Esophagus (tissue), 2 donors: ENCODE measurements around the gene DYNC1H1. TPM values are rescaled to one million over a fixed set of nuclear protein-coding genes. Genes with fewer than 3 reads are reported as not detected.

Experiments
- H3K27ac ChIP-seq, 2 donors: one replicate each; pipeline ENCODE4 v1.5.1; 2013; ENCODE audit warnings: low read depth in 2 of 2, mild to moderate bottlenecking in 2 of 2, inconsistent platforms in 1 of 2, low read length in 1 of 2, moderate library complexity in 1 of 2
- H3K27me3 ChIP-seq, 2 donors: one replicate each; pipeline ENCODE4 v1.6.1; 2013; ENCODE audit warnings: low read length in 2 of 2, control low read depth in 1 of 2, mild to moderate bottlenecking in 1 of 2; ENCODE audit not compliant: insufficient read depth in 2 of 2, control insufficient read depth in 1 of 2
- H3K36me3 ChIP-seq, 2 donors: one replicate each; pipeline ENCODE4 v1.6.1; 2013; ENCODE audit warnings: low read length in 1 of 2; ENCODE audit not compliant: control insufficient read depth in 2 of 2, insufficient read depth in 2 of 2
- H3K4me1 ChIP-seq, 2 donors: one replicate each; pipeline ENCODE4 v1.6.1; 2013; ENCODE audit warnings: low read length in 1 of 2; ENCODE audit not compliant: control insufficient read depth in 2 of 2, insufficient read depth in 2 of 2
- H3K4me3 ChIP-seq, 2 donors: one replicate each; pipeline ENCODE4 v1.5.1; 2013; ENCODE audit warnings: low read length in 2 of 2, mild to moderate bottlenecking in 2 of 2, low read depth in 1 of 2, moderate library complexity in 1 of 2
- H3K9me3 ChIP-seq, 2 donors: one replicate each; pipeline ENCODE4 v1.6.1; 2013; ENCODE audit warnings: mild to moderate bottlenecking in 2 of 2, low read depth in 1 of 2, low read length in 1 of 2, moderate library complexity in 1 of 2; ENCODE audit not compliant: control insufficient read depth in 2 of 2, insufficient read depth in 1 of 2
- WGBS, 2 donors: extraction: QIAGEN DNeasy Blood & Tissue Kit; methylation state at CpG; one replicate each; pipeline ENCODE4 v1.1.7; 2013; 5-methylcytosine and 5-hydroxymethylcytosine counted together
- polyA plus RNA-seq, 2 donors: library from polyadenylated mRNA; stranded (reverse); fragments of 200-250 nt; gene quantifications; one replicate each; pipeline ENCODE4 v1.2.3, GENCODE V29; 2013
- donor health status: healthy with polysubstance abuse.
- donor health status: Bipolar disorder and iron deficiency.

Gene DYNC1H1
- polyA plus RNA-seq, 2 donors, result 115 to 116 TPM

DNA sequence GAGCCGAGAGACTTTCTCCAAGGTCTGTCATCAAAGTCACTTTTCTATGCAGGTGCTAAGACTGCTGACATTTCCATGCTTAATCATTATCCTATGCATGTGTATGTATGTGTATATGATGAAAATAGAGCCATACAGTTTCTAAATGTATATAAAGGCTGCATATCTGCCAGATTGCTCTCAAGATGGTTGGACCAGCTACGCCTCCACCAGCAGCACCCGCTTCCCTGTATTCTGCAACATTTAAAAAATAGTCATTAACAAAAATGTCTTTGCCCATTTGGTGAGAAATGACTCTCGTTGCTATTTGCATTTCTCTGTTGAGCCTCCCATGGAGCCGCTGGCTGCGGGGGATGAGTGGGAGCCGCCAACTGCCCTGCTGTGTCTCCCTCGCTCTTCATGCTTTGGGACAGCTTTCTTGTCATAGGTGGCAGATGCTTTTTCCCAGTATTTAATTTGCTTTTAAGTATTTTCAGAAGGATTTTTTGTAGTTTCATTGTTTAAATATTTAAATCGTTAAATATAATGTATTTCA is 54.7 kb downstream of the DYNC1H1 start:
- peaks cover 38 to 60% of the 10 kb centered on the region in 2 donors for H3K36me3 ChIP-seq
- H3K9me3 ChIP-seq, result peaks cover 0 to 3% of the 10 kb centered on the region in 2 donors
- no peak overlapping the region for H3K4me3 ChIP-seq
- no peaks in the 10 kb centered on the region for H3K27me3 ChIP-seq
- no peaks in the 10 kb centered on the region for H3K4me1 ChIP-seq
- WGBS, 2 donors, result 92 to 93% methylated on average over 9 of the region's 9 CpGs
- H3K27ac ChIP-seq, result no peak overlapping the region

DNA sequence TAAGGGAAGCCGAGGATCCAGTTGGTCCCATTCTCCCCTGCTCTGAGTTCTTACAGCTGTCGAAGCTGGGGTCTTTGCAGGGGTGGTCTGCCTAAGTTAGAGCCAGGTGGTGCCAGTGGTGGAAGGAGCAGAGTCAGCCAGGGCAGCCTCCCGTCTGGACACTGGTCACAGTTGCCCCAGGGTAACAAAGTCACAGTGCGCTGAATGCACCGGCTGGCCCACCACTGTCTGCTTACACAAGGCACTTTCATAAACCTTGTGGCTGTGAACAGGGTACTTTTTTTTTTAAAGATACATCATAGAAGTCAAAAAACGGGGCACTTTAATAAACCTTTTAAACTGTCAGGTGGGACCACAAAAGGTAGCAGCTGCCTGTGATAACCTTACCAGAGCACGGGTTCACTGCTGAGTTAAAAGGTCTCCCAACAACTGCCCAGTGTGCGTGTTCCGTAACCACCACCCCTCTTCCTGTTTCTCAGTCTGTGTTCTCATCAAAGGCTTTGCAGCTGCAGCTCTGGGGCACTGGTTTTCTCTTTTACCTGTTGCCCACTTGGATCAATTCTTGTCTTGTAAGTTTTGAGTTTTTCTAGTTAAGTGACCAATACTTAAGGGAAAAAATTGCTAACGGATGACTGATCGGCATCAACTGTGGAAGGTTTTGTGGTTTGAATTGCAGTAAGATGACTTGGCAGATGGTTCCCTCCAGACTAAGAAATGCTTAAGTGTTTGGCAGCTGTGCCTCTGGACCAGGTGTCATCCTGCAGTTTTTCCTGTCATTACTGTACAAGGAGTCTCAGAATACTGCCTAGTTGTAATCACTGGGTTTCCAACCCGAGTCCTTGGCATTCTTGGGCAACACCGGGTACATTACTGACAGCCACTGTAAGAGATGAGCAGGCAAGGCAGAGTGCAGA is 55.9 kb downstream of the DYNC1H1 start:
- Histone ChIP-seq H3K36me3 (peaks cover 39 to 54% of the 10 kb centered on the region in 2 donors), H3K4me1 (no peaks in the 10 kb centered on the region), H3K9me3 (peaks cover 0 to 3% of the 10 kb centered on the region in 2 donors), H3K4me3 (no peak overlapping the region), H3K27me3 (no peaks in the 10 kb centered on the region), H3K27ac (no peak overlapping the region)
- 86 to 87% methylated on average over 13 of the region's 13 CpGs for WGBS, 2 donors

DNA sequence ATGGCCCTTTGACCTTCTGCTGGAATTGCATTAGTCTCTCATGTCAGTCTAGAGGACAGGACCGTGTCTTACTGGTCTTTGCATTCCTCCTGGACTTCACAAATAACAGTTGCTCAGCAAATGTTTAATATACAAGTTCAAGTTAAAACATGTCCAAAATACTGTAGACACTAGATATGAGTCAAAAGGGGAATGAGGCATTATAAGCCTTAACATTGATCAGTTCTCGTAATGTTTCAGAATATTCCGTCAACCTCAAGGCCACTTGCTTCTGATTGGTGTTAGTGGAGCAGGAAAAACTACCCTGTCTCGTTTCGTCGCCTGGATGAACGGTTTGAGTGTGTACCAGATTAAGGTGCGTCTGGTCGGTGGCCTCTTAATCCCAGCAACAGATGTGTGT is 62.6 kb downstream of the DYNC1H1 start:
- Histone ChIP-seq H3K27me3 (no peaks in the 10 kb centered on the region), H3K27ac (no peak overlapping the region), H3K36me3 (peaks cover 24 to 36% of the 10 kb centered on the region in 2 donors), H3K4me1 (peaks cover 0 to 3% of the 10 kb centered on the region in 2 donors), H3K9me3 (no peaks in the 10 kb centered on the region), H3K4me3 (no peak overlapping the region)
- WGBS, 2 donors, result 75 to 76% methylated on average over 9 of the region's 9 CpGs

DNA sequence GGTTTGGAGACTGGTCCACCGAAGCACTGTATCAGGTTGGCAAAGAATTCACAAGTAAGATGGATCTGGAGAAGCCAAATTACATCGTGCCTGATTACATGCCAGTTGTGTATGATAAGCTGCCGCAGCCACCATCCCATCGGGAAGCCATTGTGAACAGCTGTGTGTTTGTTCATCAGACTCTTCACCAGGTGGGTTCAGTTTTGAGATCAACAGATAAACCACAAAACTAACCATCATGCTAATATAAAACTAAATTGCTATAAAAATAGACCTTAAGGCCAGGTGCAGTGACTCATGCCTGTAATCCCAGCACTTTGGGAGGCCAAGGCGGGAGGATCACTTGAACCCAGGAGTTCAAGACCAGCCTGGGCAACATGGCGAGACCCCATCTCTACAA is 63.6 kb downstream of the DYNC1H1 start:
- Histone ChIP-seq H3K27me3 (no peaks in the 10 kb centered on the region), H3K9me3 (no peaks in the 10 kb centered on the region), H3K4me1 (peaks cover 0 to 3% of the 10 kb centered on the region in 2 donors), H3K4me3 (no peak overlapping the region), H3K27ac (no peak overlapping the region), H3K36me3 (peaks cover 27 to 37% of the 10 kb centered on the region in 2 donors)
- 91 to 92% methylated on average over 6 of the region's 6 CpGs for WGBS, 2 donors

DNA sequence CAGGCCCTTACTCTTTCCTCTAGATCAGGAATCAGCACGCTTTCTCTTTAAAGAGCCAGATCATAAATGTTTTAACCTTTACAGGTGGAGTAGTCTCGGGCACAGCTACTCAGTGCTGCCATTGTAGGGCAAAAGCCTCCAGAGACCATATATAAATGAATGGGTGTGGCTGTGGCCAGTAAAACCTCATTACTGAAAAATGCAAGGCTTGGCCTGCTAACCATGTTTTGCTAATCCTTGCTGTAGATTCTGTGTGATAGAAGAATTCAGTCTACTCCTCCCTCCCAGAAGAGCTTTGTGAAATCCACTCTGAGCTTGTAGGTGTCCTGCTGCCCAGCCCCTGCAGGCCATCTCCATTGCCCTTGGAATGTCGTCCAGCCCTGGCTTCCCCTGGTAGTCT is 64.4 kb downstream of the DYNC1H1 start:
- Histone ChIP-seq H3K36me3 (peaks cover 34 to 43% of the 10 kb centered on the region in 2 donors), H3K27me3 (no peaks in the 10 kb centered on the region), H3K9me3 (no peaks in the 10 kb centered on the region), H3K4me1 (peaks cover 0 to 3% of the 10 kb centered on the region in 2 donors), H3K4me3 (no peak overlapping the region), H3K27ac (peak overlapping the region; percentile 45 to 57)
- WGBS, 2 donors, result 60 to 69% methylated on average over 3 of the region's 3 CpGs

- peaks cover 0 to 3% of the 10 kb centered on the region in 2 donors for H3K4me1 ChIP-seq
- peaks cover 35 to 47% of the 10 kb centered on the region in 2 donors for H3K36me3 ChIP-seq
- H3K4me3 ChIP-seq, result no peak overlapping the region
- WGBS, 2 donors, result 80 to 83% methylated on average over 2 of the region's 2 CpGs
- no peak overlapping the region for H3K27ac ChIP-seq
- no peaks in the 10 kb centered on the region for H3K9me3 ChIP-seq
- H3K27me3 ChIP-seq, result no peaks in the 10 kb centered on the region
Measured at GRCh38 chr14:102029956-102030355, 65.6 kb downstream of the DYNC1H1 start.

DNA sequence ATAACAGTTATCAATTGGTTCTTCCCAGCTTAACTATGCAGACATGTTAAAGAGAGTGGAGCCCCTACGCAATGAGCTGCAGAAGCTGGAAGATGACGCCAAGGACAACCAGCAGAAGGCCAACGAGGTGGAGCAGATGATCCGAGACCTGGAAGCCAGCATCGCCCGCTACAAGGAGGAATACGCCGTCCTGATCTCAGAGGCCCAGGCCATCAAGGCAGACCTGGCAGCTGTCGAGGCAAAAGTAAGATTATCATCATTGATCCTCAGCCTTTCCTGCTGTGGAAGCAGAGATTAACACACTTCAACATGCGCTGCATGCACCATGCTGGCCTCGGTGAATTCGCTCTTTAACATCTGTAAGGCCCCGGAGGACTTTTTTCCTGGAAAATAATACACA is 68.9 kb downstream of the DYNC1H1 start:
- Histone ChIP-seq H3K36me3 (peaks cover 30 to 48% of the 10 kb centered on the region in 2 donors), H3K4me3 (no peak overlapping the region), H3K27ac (no peak overlapping the region), H3K27me3 (no peaks in the 10 kb centered on the region), H3K9me3 (no peaks in the 10 kb centered on the region), H3K4me1 (no peaks in the 10 kb centered on the region)
- WGBS, 2 donors, result 93 to 94% methylated on average over 13 of the region's 13 CpGs

- Histone ChIP-seq H3K9me3 (no peaks in the 10 kb centered on the region), H3K4me1 (no peaks in the 10 kb centered on the region), H3K27ac (no peak overlapping the region), H3K36me3 (peaks cover 40 to 50% of the 10 kb centered on the region in 2 donors), H3K27me3 (no peaks in the 10 kb centered on the region), H3K4me3 (no peak overlapping the region)
- 84 to 87% methylated on average over 11 of the region's 11 CpGs for WGBS, 2 donors
Measured at GRCh38 chr14:102034301-102034700, 69.9 kb downstream of the DYNC1H1 start.

DNA sequence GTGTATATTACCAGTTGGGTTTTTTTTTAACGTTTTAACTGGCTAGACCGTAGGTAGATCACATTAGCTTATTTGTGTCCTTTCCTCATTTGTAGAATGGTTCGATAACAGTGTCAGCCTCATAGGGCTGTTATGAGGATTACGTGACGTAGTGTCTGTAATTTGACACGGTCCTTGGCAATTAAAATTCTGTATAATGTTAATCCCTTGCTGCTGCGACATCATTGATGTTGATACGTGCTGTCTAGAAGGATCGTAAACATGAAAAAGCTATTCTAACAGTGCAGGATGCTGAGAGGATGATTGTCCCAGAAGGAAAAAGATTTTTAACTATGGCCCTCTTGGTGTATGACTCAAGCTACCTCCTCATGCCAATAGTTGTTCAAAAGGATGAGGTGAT is 71.5 kb downstream of the DYNC1H1 start:
- no peaks in the 10 kb centered on the region for H3K27me3 ChIP-seq
- peaks cover 52 to 59% of the 10 kb centered on the region in 2 donors for H3K36me3 ChIP-seq
- no peak overlapping the region for H3K4me3 ChIP-seq
- WGBS, 2 donors, result 92 to 96% methylated on average over 9 of the region's 9 CpGs
- no peaks in the 10 kb centered on the region for H3K4me1 ChIP-seq
- H3K27ac ChIP-seq, result no peak overlapping the region
- no peaks in the 10 kb centered on the region for H3K9me3 ChIP-seq
